CD4-positive, alpha-beta T cell treated with Interleukin-12 subunit alpha and Interleukin-12 subunit beta, for 1 hour (primary cell): Measurements from ENCODE around the gene SH3BP5L.

Source experiments
- DNase-seq: peaks from one replicate; pipeline ENCODE4 v3.0.0-alpha.2; 2020

Gene SH3BP5L

GRCh38 chr1:248825909-248826760 is at the start of gene SH3BP5L:
TSS of gene SH3BP5L (minus strand) at chr1:248825915. CDS start at chr1:248824935, 980 bp downstream.
- peak; percentile 91 for DNase-seq

- DNase-seq: peak; percentile 90
Measured at GRCh38 chr1:248873993-248874533, 48.3 kb upstream of the SH3BP5L start.

GRCh38 chr1:248873409-248873992 is 47.8 kb upstream of the SH3BP5L start:
- DNase-seq: peak; percentile 94

- peak; percentile 50 for DNase-seq
Measured at GRCh38 chr1:248872752-248873408, 47.2 kb upstream of the SH3BP5L start.

- DNase-seq: no peak
Measured at GRCh38 chr1:248871837-248872401, 46.2 kb upstream of the SH3BP5L start.

- DNase-seq: peak; percentile 83
Measured at GRCh38 chr1:248862998-248863881, 37.5 kb upstream of the SH3BP5L start.

- DNase-seq: no peak
Measured at GRCh38 chr1:248862695-248862997, 36.9 kb upstream of the SH3BP5L start.

GRCh38 chr1:248861616-248862015 is 35.9 kb upstream of the SH3BP5L start:
- DNase-seq: no peak

GRCh38 chr1:248860007-248860406 is 34.3 kb upstream of the SH3BP5L start:
- DNase-seq: no peak

GRCh38 chr1:248858891-248859889 is 33.5 kb upstream of the SH3BP5L start, which contains the start of gene ZNF692:
TSS of gene ZNF692 (minus strand) at chr1:248859085. CDS start at chr1:248858309, 776 bp downstream.
- DNase-seq: peak; percentile 98

GRCh38 chr1:248858096-248858890 is 32.6 kb upstream of the SH3BP5L start:
- DNase-seq: peak; percentile 22

GRCh38 chr1:248857749-248858095 is 32.0 kb upstream of the SH3BP5L start:
- DNase-seq: no peak

- no peak for DNase-seq
Measured at GRCh38 chr1:248857201-248857600, 31.5 kb upstream of the SH3BP5L start.

- DNase-seq: no peak
Measured at GRCh38 chr1:248856176-248856575, 30.5 kb upstream of the SH3BP5L start.

GRCh38 chr1:248855580-248855979 is 29.9 kb upstream of the SH3BP5L start:
- DNase-seq: no peak

GRCh38 chr1:248853663-248854375 is 28.1 kb upstream of the SH3BP5L start:
- DNase-seq: peak; percentile 57

- DNase-seq: no peak
Measured at GRCh38 chr1:248852481-248853405, 27.0 kb upstream of the SH3BP5L start.

GRCh38 chr1:248851390-248851789 is 25.7 kb upstream of the SH3BP5L start:
- DNase-seq: no peak
